Panc1 (cell line): ENCODE results near the gene PIK3R5. TPM values are rescaled to one million over a fixed set of nuclear protein-coding genes. Genes with fewer than 3 reads are reported as not detected.

Experiments
- ATAC-seq: fragments of 200-7000 bp; cut with Tn5 transposase; 2 replicates; pipeline ENCODE4 v1.9.1; 2020; ENCODE audit warnings: mild to moderate bottlenecking, moderate library complexity
- BruUV-seq: library from RNA; stranded (reverse); fragments of 400-500 nt; replicated peaks from 2 replicates; lab custom pipeline; 2021; lab: Mats Ljungman, UMichigan
- CTCF ChIA-PET: fragments of 300-600 bp; sonication (Branson Sonifier 250); formaldehyde crosslinking; loops from one replicate; lab custom pipeline; 2022; ENCODE audit warnings: antibody characterized with exemption; lab: Charles Lee
- POLR2A ChIA-PET: fragments of 300-600 bp; sonication (Branson Sonifier 250); formaldehyde crosslinking; loops from one replicate; lab custom pipeline; 2022; ENCODE audit warnings: antibody characterized with exemption; lab: Charles Lee
- DNase-seq: peaks from one replicate; pipeline ENCODE4 v3.0.0-alpha.2; 2010; ENCODE audit warnings: low read depth, low spot score
- H3K27ac ChIP-seq: 2 replicates; pipeline ENCODE4 v1.5.1; 2011; ENCODE audit warnings: mild to moderate bottlenecking, low read length, inconsistent platforms
- H3K27me3 ChIP-seq: fragments of 200-500 bp; sonication (Bioruptor generic); 2 replicates; pipeline ENCODE4 v1.6.0; 2014; ENCODE audit warnings: low read length, inconsistent platforms; ENCODE audit not compliant: control insufficient read depth, insufficient read depth
- H3K36me3 ChIP-seq: fragments of 200-500 bp; sonication (Bioruptor generic); 2 replicates; pipeline ENCODE4 v1.5.1; 2014; ENCODE audit warnings: inconsistent platforms, mild to moderate bottlenecking, low read length, moderate library complexity; ENCODE audit not compliant: control insufficient read depth, insufficient read depth
- H3K4me1 ChIP-seq: 2 replicates; pipeline ENCODE4 v1.5.1; 2011; ENCODE audit warnings: inconsistent platforms, mild to moderate bottlenecking, low read length, moderate library complexity; ENCODE audit not compliant: control insufficient read depth, insufficient read depth
- H3K4me3 ChIP-seq, 2 experiments: 2 replicates each; pipeline ENCODE4 v1.5.1; 2011 to 2012; ENCODE audit warnings: low read depth in 2 of 2, low read length in 2 of 2, mild to moderate bottlenecking in 2 of 2, inconsistent platforms in 1 of 2, moderate library complexity in 1 of 2
- H3K9me3 ChIP-seq: fragments of 200-500 bp; sonication (Bioruptor generic); 2 replicates; pipeline ENCODE4 v1.5.1; 2014; ENCODE audit warnings: low read depth, mild to moderate bottlenecking, inconsistent platforms, low read length, moderate library complexity; ENCODE audit not compliant: control insufficient read depth, insufficient read depth
- CTCF ChIP-seq: fragments of 450-650 bp; IDR thresholded peaks from 2 replicates; pipeline ENCODE4 v1.5.1; 2017; ENCODE audit warnings: mild to moderate bottlenecking
- POLR2AphosphoS5 ChIP-seq: IDR thresholded peaks from 2 replicates; pipeline ENCODE4 v1.6.1; 2012; ENCODE audit warnings: mild to moderate bottlenecking, low read depth, low read length, moderate library complexity
- REST ChIP-seq, 2 experiments: IDR thresholded peaks; 2 replicates each; pipeline ENCODE4 v1.6.1; 2011 to 2012; ENCODE audit warnings: low read depth in 2 of 2, control low read depth in 1 of 2, low read length in 1 of 2, mild to moderate bottlenecking in 1 of 2, moderate library complexity in 1 of 2; ENCODE audit not compliant: insufficient read depth in 1 of 2
- SIN3A ChIP-seq: IDR thresholded peaks from 2 replicates; pipeline ENCODE4 v1.6.1; 2012; ENCODE audit warnings: low read depth, mild to moderate bottlenecking, low read length, moderate library complexity, borderline replicate concordance; ENCODE audit not compliant: insufficient read depth
- TCF7L2 ChIP-seq: IDR thresholded peaks from 2 replicates; pipeline ENCODE4 v1.6.1; 2011; ENCODE audit warnings: mild to moderate bottlenecking, low read depth, low read length, inconsistent platforms
- in situ Hi-C: cut with HindIII; loops from 2 replicates; pipeline ENCODE4 v1.10.0; 2016; ENCODE audit warnings: low sequenced_read_pairs, low pct_unique_long_range_greater_than_20kb
- intact Hi-C: fragments of 100-400 bp; cut with micrococcal nuclease; formaldehyde crosslinking; loops from one replicate; pipeline ENCODE4 v1.10.0; 2022; ENCODE audit not compliant: unreplicated experiment
- total RNA-seq: library from RNA; stranded (reverse); gene quantifications from one replicate; pipeline ENCODE4 v1.2.1, GENCODE V29; 2021; ENCODE audit not compliant: unreplicated experiment

Gene PIK3R5
- total RNA-seq, 1 experiment from 2014 or later, result 0.15 TPM

- in situ Hi-C loops, result no loop called here
- Histone ChIP-seq H3K9me3 (no peaks in the 10 kb centered on the region), H3K4me1 (no peaks in the 10 kb centered on the region), H3K27me3 (no peaks in the 10 kb centered on the region; the same call in 1 of the 2 replicates), H3K27ac (no peak overlapping the region), H3K4me3 (no peak overlapping the region), H3K36me3 (no peaks in the 10 kb centered on the region)
- TF ChIP-seq TCF7L2 (no peak), SIN3A (no peak)
- DNase-seq, result no peak
- no TSS peak for BruUV-seq
- CTCF ChIA-PET, result no interaction called here
- intact Hi-C loops, result no loop called here
- no peak for ATAC-seq
- POLR2A ChIA-PET, result no interaction called here
These were observed 19.4 kb downstream of the PIK3R5 start for GRCh38 chr17:8946071-8946470.

- in situ Hi-C loops, result no loop called here
- H3K4me3 ChIP-seq, result no peak overlapping the region
- no peak for TF ChIP-seq TCF7L2
- ATAC-seq (no peak), DNase-seq (no peak)
- H3K36me3 ChIP-seq, result no peaks in the 10 kb centered on the region
- H3K4me1 ChIP-seq, result no peaks in the 10 kb centered on the region
- no peaks in the 10 kb centered on the region for H3K9me3 ChIP-seq
- intact Hi-C loops, result no loop called here
- H3K27ac ChIP-seq, result no peak overlapping the region
- ChIA-PET CTCF (interaction anchor here (0.6 kb wide), 1 partner anchor 49 kb away, joined by 3 read pairs; no protein-coding TSS in a partner anchor), POLR2A (no interaction called here)
- no TSS peak for BruUV-seq
- H3K27me3 ChIP-seq, result peaks cover 2% of the 10 kb centered on the region; the same call in 1 of the 2 replicates
These were observed 20.8 kb downstream of the PIK3R5 start for GRCh38 chr17:8944748-8945147.

GRCh38 chr17:8944083-8944482 lies 21.4 kb downstream of the PIK3R5 start:
- Histone ChIP-seq H3K36me3 (no peaks in the 10 kb centered on the region), H3K4me3 (no peak overlapping the region), H3K27me3 (peaks cover 4% of the 10 kb centered on the region; the same call in 1 of the 2 replicates), H3K4me1 (no peaks in the 10 kb centered on the region), H3K9me3 (no peaks in the 10 kb centered on the region), H3K27ac (no peak overlapping the region)
- BruUV-seq, result no TSS peak
- ChIA-PET POLR2A (no interaction called here), CTCF (interaction anchor here (0.6 kb wide), 1 partner anchor 50 kb away, joined by 3 read pairs; no protein-coding TSS in a partner anchor)
- intact Hi-C loops, result no loop called here
- DNase-seq (no peak), ATAC-seq (no peak)
- in situ Hi-C loops, result no loop called here
- TF ChIP-seq REST (IDR thresholded peaks at IDR 0.05; ENCODE audit: insufficient read depth in 1 of 2, low read depth in 2 of 2, low read length in 1 of 2), result no peak
- TF ChIP-seq CTCF, result no peak
- no peak for TF ChIP-seq POLR2AphosphoS5
- no peak for TF ChIP-seq TCF7L2
- TF ChIP-seq SIN3A, result no peak
